IMR-90 (cell line): ENCODE data around the gene AUTS2.

Source experiments
- BHLHE40 ChIP-seq: fragments of 150-350 bp; IDR thresholded peaks from 2 replicates; pipeline ENCODE4 v1.6.1; 2016; ENCODE audit warnings: mild to moderate bottlenecking, low read depth, low read length
- CEBPB ChIP-seq: IDR thresholded peaks from 2 replicates; pipeline ENCODE4 v1.6.1; 2012; ENCODE audit warnings: low read depth, low read length, improper control_type of control experiment
- FOS ChIP-seq: fragments of 150-350 bp; IDR thresholded peaks from 2 replicates; pipeline ENCODE4 v1.6.1; 2016; ENCODE audit warnings: low read depth, low read length
- MAFK ChIP-seq: IDR thresholded peaks from 2 replicates; pipeline ENCODE4 v1.6.1; 2012; ENCODE audit warnings: low read depth, low read length, improper control_type of control experiment
- MAZ ChIP-seq: IDR thresholded peaks from 2 replicates; pipeline ENCODE4 v1.6.1; 2012; ENCODE audit warnings: low read depth, mild to moderate bottlenecking, low read length, improper control_type of control experiment, moderate library complexity, borderline replicate concordance
- MXI1 ChIP-seq: IDR thresholded peaks from 2 replicates; pipeline ENCODE4 v1.6.1; 2012; ENCODE audit warnings: low read depth, mild to moderate bottlenecking, low read length, moderate library complexity, borderline replicate concordance
- POLR2A ChIP-seq: IDR thresholded peaks from 2 replicates; pipeline ENCODE4 v1.6.1; 2012; ENCODE audit warnings: mild to moderate bottlenecking, low read depth, low read length
- RAD21 ChIP-seq: IDR thresholded peaks from 2 replicates; pipeline ENCODE4 v1.6.1; 2012; ENCODE audit warnings: low read length, improper control_type of control experiment
- RCOR1 ChIP-seq: IDR thresholded peaks from 2 replicates; pipeline ENCODE4 v1.6.1; 2012; ENCODE audit warnings: mild to moderate bottlenecking, low read length, improper control_type of control experiment; ENCODE audit not compliant: insufficient replicate concordance
- RFX5 ChIP-seq: IDR thresholded peaks from 2 replicates; pipeline ENCODE4 v1.8.0; 2012; ENCODE audit warnings: low read depth, mild to moderate bottlenecking, low read length, moderate library complexity
- SMC3 ChIP-seq: fragments of 150-350 bp; IDR thresholded peaks from 2 replicates; pipeline ENCODE4 v1.6.1; 2016; ENCODE audit warnings: low read depth, mild to moderate bottlenecking, antibody characterized with exemption, low read length, moderate library complexity
- TF ChIP-seq, protein P1 (sequence below): conservative IDR thresholded peaks from 2 replicates; pipeline ENCODE4 v1.5.1; 2012; ENCODE audit warnings: mild to moderate bottlenecking, low read depth, low read length, improper control_type of control experiment
- TF ChIP-seq, protein P2 (sequence below): fragments of 150-350 bp; IDR thresholded peaks from 2 replicates; pipeline ENCODE4 v1.6.1; 2016; ENCODE audit warnings: low read depth, mild to moderate bottlenecking, low read length, moderate library complexity, borderline replicate concordance
- TF ChIP-seq, protein P3 (sequence below): fragments of 150-350 bp; IDR thresholded peaks from 2 replicates; pipeline ENCODE4 v1.6.1; 2017; ENCODE audit warnings: mild to moderate bottlenecking, antibody characterized with exemption, low read length, low read depth

DNA sequence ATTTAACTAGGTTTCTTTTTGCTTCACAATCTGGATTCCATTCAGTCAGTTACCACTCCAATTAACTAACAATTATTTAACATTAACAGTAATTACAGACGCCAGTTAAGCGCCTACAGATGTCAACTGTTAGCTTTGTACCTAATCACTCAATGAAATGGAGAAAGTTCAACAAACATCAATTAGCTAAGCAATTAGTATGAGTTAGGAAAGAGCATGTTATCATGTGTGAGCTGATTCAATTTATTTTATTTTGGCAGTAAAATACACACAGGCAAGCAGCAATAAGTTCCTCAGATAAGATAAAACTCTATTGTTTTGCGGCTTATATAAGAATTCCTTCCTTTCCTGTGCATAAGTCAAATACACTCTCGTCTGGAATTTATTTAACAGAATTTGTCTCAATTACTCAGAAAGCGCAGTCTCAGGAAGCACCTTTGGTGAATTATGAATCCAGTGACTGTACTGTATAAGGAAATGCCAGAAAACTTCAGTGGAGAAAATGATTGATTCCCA lies 1106.6 kb downstream of the AUTS2 start:
- TF ChIP-seq, protein P1, sequence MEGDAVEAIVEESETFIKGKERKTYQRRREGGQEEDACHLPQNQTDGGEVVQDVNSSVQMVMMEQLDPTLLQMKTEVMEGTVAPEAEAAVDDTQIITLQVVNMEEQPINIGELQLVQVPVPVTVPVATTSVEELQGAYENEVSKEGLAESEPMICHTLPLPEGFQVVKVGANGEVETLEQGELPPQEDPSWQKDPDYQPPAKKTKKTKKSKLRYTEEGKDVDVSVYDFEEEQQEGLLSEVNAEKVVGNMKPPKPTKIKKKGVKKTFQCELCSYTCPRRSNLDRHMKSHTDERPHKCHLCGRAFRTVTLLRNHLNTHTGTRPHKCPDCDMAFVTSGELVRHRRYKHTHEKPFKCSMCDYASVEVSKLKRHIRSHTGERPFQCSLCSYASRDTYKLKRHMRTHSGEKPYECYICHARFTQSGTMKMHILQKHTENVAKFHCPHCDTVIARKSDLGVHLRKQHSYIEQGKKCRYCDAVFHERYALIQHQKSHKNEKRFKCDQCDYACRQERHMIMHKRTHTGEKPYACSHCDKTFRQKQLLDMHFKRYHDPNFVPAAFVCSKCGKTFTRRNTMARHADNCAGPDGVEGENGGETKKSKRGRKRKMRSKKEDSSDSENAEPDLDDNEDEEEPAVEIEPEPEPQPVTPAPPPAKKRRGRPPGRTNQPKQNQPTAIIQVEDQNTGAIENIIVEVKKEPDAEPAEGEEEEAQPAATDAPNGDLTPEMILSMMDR, result no peak
- no peak for TF ChIP-seq FOS
- no peak for TF ChIP-seq POLR2A
- no peak for TF ChIP-seq BHLHE40
- TF ChIP-seq RFX5, result no peak
- no peak for TF ChIP-seq SMC3
- TF ChIP-seq, protein P2, sequence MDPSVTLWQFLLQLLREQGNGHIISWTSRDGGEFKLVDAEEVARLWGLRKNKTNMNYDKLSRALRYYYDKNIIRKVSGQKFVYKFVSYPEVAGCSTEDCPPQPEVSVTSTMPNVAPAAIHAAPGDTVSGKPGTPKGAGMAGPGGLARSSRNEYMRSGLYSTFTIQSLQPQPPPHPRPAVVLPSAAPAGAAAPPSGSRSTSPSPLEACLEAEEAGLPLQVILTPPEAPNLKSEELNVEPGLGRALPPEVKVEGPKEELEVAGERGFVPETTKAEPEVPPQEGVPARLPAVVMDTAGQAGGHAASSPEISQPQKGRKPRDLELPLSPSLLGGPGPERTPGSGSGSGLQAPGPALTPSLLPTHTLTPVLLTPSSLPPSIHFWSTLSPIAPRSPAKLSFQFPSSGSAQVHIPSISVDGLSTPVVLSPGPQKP, result no peak
- TF ChIP-seq, protein P3, sequence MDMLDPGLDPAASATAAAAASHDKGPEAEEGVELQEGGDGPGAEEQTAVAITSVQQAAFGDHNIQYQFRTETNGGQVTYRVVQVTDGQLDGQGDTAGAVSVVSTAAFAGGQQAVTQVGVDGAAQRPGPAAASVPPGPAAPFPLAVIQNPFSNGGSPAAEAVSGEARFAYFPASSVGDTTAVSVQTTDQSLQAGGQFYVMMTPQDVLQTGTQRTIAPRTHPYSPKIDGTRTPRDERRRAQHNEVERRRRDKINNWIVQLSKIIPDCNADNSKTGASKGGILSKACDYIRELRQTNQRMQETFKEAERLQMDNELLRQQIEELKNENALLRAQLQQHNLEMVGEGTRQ, result no peak
- no peak for TF ChIP-seq CEBPB
- TF ChIP-seq MXI1, result no peak
- TF ChIP-seq RAD21, result no peak
- TF ChIP-seq MAFK, result no peak
- no peak for TF ChIP-seq MAZ
- no peak for TF ChIP-seq RCOR1
